GM12891 (cell line): Measurements from ENCODE around the gene S100A3.
A peak's percentile ranks its signal among the peaks of the same experiment; 100 is the strongest.

Experiments used
- DNase-seq: peaks from one replicate; pipeline ENCODE4 v3.0.0; 2011; ENCODE audit warnings: low spot score; ENCODE audit not compliant: insufficient read length
- FAIRE-seq: peaks from 2 replicates; lab custom pipeline; 2011; peaks lifted over from hg19 to GRCh38; lab: Jason Lieb, UNC
- PAX5 ChIP-seq: IDR thresholded peaks from 2 replicates; pipeline ENCODE4 v1.6.1; 2011; ENCODE audit warnings: low read length, moderate library complexity, mild to moderate bottlenecking; ENCODE audit not compliant: insufficient read depth, severe bottlenecking
- POLR2A ChIP-seq: IDR thresholded peaks from 2 replicates; pipeline ENCODE4 v1.6.1; 2011; ENCODE audit warnings: low read depth, low read length, control low read depth
- POLR2AphosphoS5 ChIP-seq: IDR thresholded peaks from 2 replicates; pipeline ENCODE4 v1.6.1; 2011; ENCODE audit warnings: low read depth, low read length, control low read depth
- POU2F2 ChIP-seq: IDR thresholded peaks from 2 replicates; pipeline ENCODE4 v1.6.1; 2011; ENCODE audit warnings: low read depth, mild to moderate bottlenecking, control low read depth, low read length, moderate library complexity
- SPI1 ChIP-seq: IDR thresholded peaks from 2 replicates; pipeline ENCODE4 v1.6.1; 2011; ENCODE audit warnings: low read depth, low read length, control low read depth
- TAF1 ChIP-seq: IDR thresholded peaks from 2 replicates; pipeline ENCODE4 v1.6.1; 2011; ENCODE audit warnings: low read depth, low read length, control low read depth

The S100A3 gene

DNA sequence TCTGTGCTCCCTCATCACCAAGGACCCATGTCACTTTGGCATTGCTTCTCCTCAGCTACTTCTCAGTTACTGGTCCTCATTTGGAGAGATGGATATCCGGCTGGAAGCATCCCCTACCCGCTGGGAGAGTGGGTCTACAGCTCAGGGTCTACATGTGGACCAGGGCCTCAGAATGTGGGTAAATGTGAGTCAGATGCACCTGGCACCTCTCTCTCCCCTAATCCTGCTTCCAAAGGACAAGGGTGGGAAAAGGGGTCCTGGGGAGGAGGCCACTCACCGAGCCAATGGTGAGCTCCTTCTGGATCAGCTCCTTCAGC is 14.2 kb downstream of the S100A3 start:
- TF ChIP-seq TAF1: no peak
- TF ChIP-seq POU2F2: no peak
- no peak for TF ChIP-seq POLR2A
- TF ChIP-seq PAX5: no peak
- no peak for TF ChIP-seq SPI1
- TF ChIP-seq POLR2AphosphoS5: no peak
- no peak for FAIRE-seq
- no peak for DNase-seq

DNA sequence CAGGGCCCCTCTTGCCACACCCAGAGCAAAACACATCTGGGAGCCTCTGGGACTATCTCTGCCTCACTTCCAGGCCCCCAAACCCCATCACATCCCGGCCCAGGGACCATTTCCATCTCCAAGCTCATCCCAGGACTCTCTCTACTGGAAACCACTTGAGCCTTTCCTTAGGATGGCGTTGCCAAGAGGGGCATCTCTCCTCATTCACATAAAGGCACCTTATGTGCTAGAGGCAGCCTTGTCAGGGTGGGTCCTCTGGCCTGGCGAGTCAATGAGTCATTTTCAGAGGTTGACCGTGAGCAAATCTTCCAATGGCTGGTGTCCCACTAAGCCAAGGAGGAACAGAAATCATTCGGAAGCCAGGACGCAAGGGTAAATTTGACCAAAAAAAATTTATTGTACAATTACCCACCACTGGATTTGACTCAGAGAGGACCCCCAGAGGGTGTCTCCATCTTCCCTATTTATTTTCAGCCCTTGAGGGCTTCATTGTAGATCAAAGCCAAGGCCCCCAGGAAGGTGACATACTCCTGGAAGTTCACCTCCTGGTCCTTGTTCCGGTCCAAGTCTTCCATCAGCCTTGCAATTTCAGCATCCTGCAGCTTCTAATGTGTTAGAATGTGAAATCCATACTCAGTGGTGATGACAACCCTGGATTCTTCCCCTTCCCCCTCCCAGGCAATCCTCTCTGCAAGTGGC is 14.7 kb downstream of the S100A3 start:
- DNase-seq: no peak

DNA sequence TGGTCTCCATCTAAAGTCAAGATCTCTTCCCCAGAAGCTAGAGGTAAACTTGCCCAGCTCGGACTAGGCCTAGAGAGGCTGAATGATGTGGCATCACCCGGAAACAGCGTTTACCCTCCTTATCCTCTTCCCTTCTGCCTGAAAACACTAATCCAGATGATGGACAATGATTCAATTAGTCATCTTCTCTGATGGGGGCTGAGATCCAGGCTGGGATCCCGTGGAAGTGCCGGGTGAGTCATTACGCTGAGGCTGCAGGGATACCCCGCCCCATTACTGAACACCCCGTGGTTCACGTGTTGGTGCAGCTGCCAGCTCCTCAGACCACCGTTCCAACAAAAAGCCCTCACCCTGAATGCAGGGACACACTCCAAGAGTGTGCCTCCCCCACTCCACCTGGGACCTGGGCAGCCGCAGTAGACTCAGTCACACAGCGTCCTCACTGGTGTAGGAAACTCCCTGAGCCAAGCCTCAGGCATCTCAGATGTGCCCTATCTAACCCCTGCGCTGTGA is 15.3 kb downstream of the S100A3 start:
- FAIRE-seq: no peak
- TF ChIP-seq POLR2AphosphoS5 (no peak), POLR2A (no peak), PAX5 (no peak), TAF1 (no peak), POU2F2 (no peak), SPI1 (no peak)
- no peak for DNase-seq

More for the DNA sequence above, 14.7 kb downstream of the S100A3 start:
- FAIRE-seq: no peak
- TF ChIP-seq PAX5 (no peak), TAF1 (no peak), POLR2AphosphoS5 (no peak), POLR2A (no peak), POU2F2 (no peak)

- no peak for TF ChIP-seq POLR2AphosphoS5
- no peak for TF ChIP-seq TAF1
- TF ChIP-seq POU2F2: no peak
- TF ChIP-seq PAX5: no peak
- TF ChIP-seq SPI1: no peak
- FAIRE-seq (no peak), DNase-seq (peak; percentile 77)
Measured at GRCh38 chr1:153532769-153533599, 16.1 kb downstream of the S100A3 start.

- FAIRE-seq (no peak), DNase-seq (no peak)
- TF ChIP-seq SPI1: no peak
- no peak for TF ChIP-seq POLR2AphosphoS5
- TF ChIP-seq POLR2A: no peak
- no peak for TF ChIP-seq POU2F2
- TF ChIP-seq TAF1: no peak
- no peak for TF ChIP-seq PAX5
Measured at GRCh38 chr1:153532181-153532580, 16.9 kb downstream of the S100A3 start.

- FAIRE-seq (no peak), DNase-seq (no peak)
- TF ChIP-seq PAX5 (no peak), TAF1 (no peak), POLR2A (no peak), POLR2AphosphoS5 (no peak)
Measured at GRCh38 chr1:153531638-153532037, 17.4 kb downstream of the S100A3 start.

DNA sequence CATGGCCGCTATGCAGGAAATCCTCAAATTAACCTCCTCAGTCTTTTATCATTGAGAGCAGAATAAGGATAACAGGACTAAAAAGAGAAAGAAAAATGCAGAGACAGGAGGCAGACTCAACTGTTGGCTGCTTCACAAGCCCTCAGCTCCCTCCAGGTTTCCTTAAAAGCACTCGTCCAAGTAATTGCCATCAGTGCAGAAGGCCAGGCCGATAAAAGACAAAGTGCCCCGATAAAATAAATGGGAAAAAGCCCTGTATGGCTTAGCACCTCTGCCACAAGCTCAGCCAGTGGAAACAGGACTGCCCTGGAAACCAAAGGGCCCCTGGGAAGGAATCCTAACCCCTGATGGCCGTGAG is 21.4 kb downstream of the S100A3 start:
- TF ChIP-seq POU2F2 (no peak), TAF1 (no peak), POLR2AphosphoS5 (no peak), PAX5 (no peak), POLR2A (no peak), SPI1 (no peak)
- DNase-seq (no peak), FAIRE-seq (no peak)

DNA sequence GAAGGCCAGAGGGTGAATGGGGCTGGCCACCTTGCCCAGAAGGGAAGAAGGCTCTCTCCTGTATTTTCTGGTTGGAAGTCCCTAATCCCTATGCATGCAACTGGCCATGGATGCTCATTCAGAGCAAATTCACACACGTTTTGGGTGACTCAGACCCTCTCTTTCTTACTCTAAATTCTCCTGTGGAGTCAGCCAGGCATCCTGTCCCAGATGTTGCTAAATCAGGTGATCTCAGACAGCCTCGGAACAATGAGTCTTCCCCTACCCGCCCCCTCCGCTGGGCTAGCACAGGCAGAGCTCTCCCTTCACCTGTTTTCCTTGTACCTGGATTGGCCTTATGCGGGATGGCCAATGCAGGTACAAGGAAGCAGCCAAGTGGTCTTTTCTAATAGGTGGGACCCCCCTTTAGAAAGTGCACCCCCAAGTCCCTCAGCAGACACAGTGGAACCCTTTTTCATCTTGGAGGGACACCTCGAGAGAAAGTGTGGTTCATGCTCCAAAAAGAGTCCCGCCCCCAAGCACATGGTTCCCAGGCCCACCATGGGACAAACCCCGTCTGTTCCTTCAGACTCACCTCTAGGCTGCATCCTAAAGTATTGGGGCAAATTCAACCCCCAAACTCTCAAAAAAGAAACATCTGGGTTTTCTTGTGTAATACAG is 21.9 kb downstream of the S100A3 start:
- DNase-seq: no peak
- no peak for TF ChIP-seq TAF1
- TF ChIP-seq POLR2AphosphoS5: no peak
- TF ChIP-seq POU2F2: no peak
- TF ChIP-seq PAX5: no peak
- no peak for TF ChIP-seq SPI1
- TF ChIP-seq POLR2A: no peak
- no peak for FAIRE-seq

- FAIRE-seq: no peak
- no peak for TF ChIP-seq TAF1
- TF ChIP-seq POLR2A: no peak
- no peak for TF ChIP-seq SPI1
- no peak for TF ChIP-seq PAX5
- no peak for TF ChIP-seq POLR2AphosphoS5
- no peak for TF ChIP-seq POU2F2
Measured at GRCh38 chr1:153526132-153526543, 22.9 kb downstream of the S100A3 start.

More at GRCh38 chr1:153526132-153526543, 22.9 kb downstream of the S100A3 start:
- no peak for DNase-seq
